ELF-1 (cell line): ENCODE results near the gene IQGAP3.

Source experiments
- DNase-seq: peaks from one replicate; pipeline ENCODE4 v3.0.0-alpha.2; 2016; ENCODE audit warnings: low read depth, low spot score

IQGAP3 gene

GRCh38 chr1:156484480-156485058 lies 87.8 kb downstream of the IQGAP3 start:
- DNase-seq, result no peak

GRCh38 chr1:156483397-156483796 lies 89.0 kb downstream of the IQGAP3 start:
- DNase-seq, result no peak

GRCh38 chr1:156482276-156482675 lies 90.1 kb downstream of the IQGAP3 start:
- no peak for DNase-seq

GRCh38 chr1:156481527-156481926 lies 90.8 kb downstream of the IQGAP3 start:
- DNase-seq, result no peak

- peak; percentile 62 for DNase-seq
Observed at GRCh38 chr1:156480411-156481192, 91.8 kb downstream of the IQGAP3 start.

GRCh38 chr1:156480016-156480370 lies 92.4 kb downstream of the IQGAP3 start:
- DNase-seq, result peak; percentile 18

GRCh38 chr1:156479093-156480015 lies 93.0 kb downstream of the IQGAP3 start:
- DNase-seq, result no peak

- DNase-seq, result no peak
Observed at GRCh38 chr1:156478250-156478627, 94.1 kb downstream of the IQGAP3 start.

- DNase-seq, result no peak
Observed at GRCh38 chr1:156477526-156478249, 94.7 kb downstream of the IQGAP3 start.

GRCh38 chr1:156476501-156477298 lies 95.7 kb downstream of the IQGAP3 start:
- peak; percentile 50 for DNase-seq

- no peak for DNase-seq
Observed at GRCh38 chr1:156475568-156476500, 96.5 kb downstream of the IQGAP3 start.
